ENCODE results near the gene LMF1. TPM values are rescaled to one million over a fixed set of nuclear protein-coding genes. Genes with fewer than 3 reads are reported as not detected.

The LMF1 gene
- total RNA-seq, 1 donor from 2014 or later = 40.6 TPM

GRCh38 chr16:1002399-1003166 is 31.8 kb upstream of the LMF1 start:
- no peak for DNase-seq

GRCh38 chr16:1001096-1001495 is 30.3 kb upstream of the LMF1 start:
- no peak for DNase-seq

GRCh38 chr16:1000608-1001007 is 29.8 kb upstream of the LMF1 start:
- DNase-seq = no peak

- DNase-seq = no peak
Observed at GRCh38 chr16:999677-1000076, 28.9 kb upstream of the LMF1 start.

GRCh38 chr16:998615-999014 is 27.8 kb upstream of the LMF1 start:
- DNase-seq = no peak

- DNase-seq = no peak
Observed at GRCh38 chr16:998211-998610, 27.4 kb upstream of the LMF1 start.

- peak; percentile 69 for DNase-seq
Observed at GRCh38 chr16:997440-998051, 26.8 kb upstream of the LMF1 start.

GRCh38 chr16:996681-997080 is 25.9 kb upstream of the LMF1 start:
- no peak for DNase-seq

- DNase-seq = no peak
Observed at GRCh38 chr16:995783-996182, 25.0 kb upstream of the LMF1 start.

GRCh38 chr16:995087-995486 is 24.3 kb upstream of the LMF1 start:
- DNase-seq = no peak

GRCh38 chr16:993731-994130 is 22.9 kb upstream of the LMF1 start:
- no peak for DNase-seq

GRCh38 chr16:991773-992172 is 21.0 kb upstream of the LMF1 start:
- DNase-seq = no peak

GRCh38 chr16:991345-991744 is 20.6 kb upstream of the LMF1 start:
- DNase-seq = no peak

GRCh38 chr16:990516-991291 is 19.9 kb upstream of the LMF1 start:
- DNase-seq = no peak

GRCh38 chr16:989354-989814 is 18.6 kb upstream of the LMF1 start:
- DNase-seq = no peak

GRCh38 chr16:988471-989353 is 17.9 kb upstream of the LMF1 start:
- peak; percentile 67 for DNase-seq

- peak; percentile 62 for DNase-seq
Observed at GRCh38 chr16:987906-988305, 17.1 kb upstream of the LMF1 start.

- peak; percentile 73 for DNase-seq
Observed at GRCh38 chr16:986925-987582, 16.3 kb upstream of the LMF1 start.

GRCh38 chr16:986411-986810 is 15.6 kb upstream of the LMF1 start:
- no peak for DNase-seq

GRCh38 chr16:985646-986400 is 15.0 kb upstream of the LMF1 start:
- DNase-seq = peak; percentile 74
